GM23338 (cell line): Measurements from ENCODE around the gene GPR50.

Source experiments
- CREB1 ChIP-seq: fragments of 250-450 bp; sonication (Bioruptor Pico); IDR thresholded peaks from 2 replicates; pipeline ENCODE4 v1.5.0; 2020; ENCODE audit warnings: low read depth, mild to moderate bottlenecking, moderate library complexity
- CTCF ChIP-seq, 2 experiments: fragments of 200-600 bp in 1 of 2; sonication (generic) in 1 of 2; conservative IDR thresholded peaks; 2 replicates each; pipeline versions ENCODE4 v1.5.1 to v1.6.1; 2016 to 2017; ENCODE audit warnings: antibody characterized with exemption in 2 of 2, low read depth in 2 of 2, mild to moderate bottlenecking in 2 of 2, moderate library complexity in 1 of 2
- ETS1 ChIP-seq: IDR thresholded peaks from 2 replicates; pipeline ENCODE4 v1.6.1; 2016; ENCODE audit warnings: antibody characterized with exemption
- EZH2 ChIP-seq: fragments of 200-600 bp; sonication (generic); IDR thresholded peaks from one replicate; pipeline ENCODE4 v1.8.0; 2017; ENCODE audit warnings: antibody characterized with exemption, mild to moderate bottlenecking, low read depth; ENCODE audit not compliant: unreplicated experiment
- EZH2phosphoT487 ChIP-seq: fragments of 200-600 bp; sonication (generic); IDR thresholded peaks from one replicate; pipeline ENCODE4 v1.8.1; 2018; ENCODE audit warnings: antibody characterized with exemption; ENCODE audit not compliant: unreplicated experiment
- JUNB ChIP-seq: IDR thresholded peaks from one replicate; pipeline ENCODE4 v1.6.1; 2016; ENCODE audit warnings: antibody characterized with exemption; ENCODE audit not compliant: unreplicated experiment
- NANOG ChIP-seq: IDR thresholded peaks from 2 replicates; pipeline ENCODE4 v1.6.1; 2016; ENCODE audit warnings: antibody characterized with exemption, borderline replicate concordance
- POLR2AphosphoS5 ChIP-seq: IDR thresholded peaks from 2 replicates; pipeline ENCODE4 v1.6.1; 2016; ENCODE audit warnings: antibody characterized with exemption, low read depth
- REST ChIP-seq: IDR thresholded peaks from one replicate; pipeline ENCODE4 v1.6.1; 2018; ENCODE audit warnings: antibody characterized with exemption; ENCODE audit not compliant: unreplicated experiment
- STAT1 ChIP-seq: IDR thresholded peaks from one replicate; pipeline ENCODE4 v1.6.1; 2016; ENCODE audit warnings: antibody characterized with exemption; ENCODE audit not compliant: unreplicated experiment
- ZNF114 ChIP-seq: fragments of 250-450 bp; sonication (Bioruptor Pico); IDR thresholded peaks from 2 replicates; pipeline ENCODE4 v1.5.0; 2020; ENCODE audit warnings: mild to moderate bottlenecking, moderate library complexity
- ZNF331 ChIP-seq: fragments of 250-450 bp; sonication (Bioruptor Pico); IDR thresholded peaks from 2 replicates; pipeline ENCODE4 v1.5.0; 2020; ENCODE audit warnings: low read depth, mild to moderate bottlenecking, moderate library complexity

GRCh38 chrX:151177141-151178027, 1.0 kb downstream of the GPR50 start:
- TF ChIP-seq CTCF (conservative IDR thresholded peaks at IDR 0.05; ENCODE audit: low read depth in 2 of 2): no peak
- TF ChIP-seq EZH2: no peak
- TF ChIP-seq POLR2AphosphoS5: no peak
- TF ChIP-seq REST: no peak
- no peak for TF ChIP-seq EZH2phosphoT487
- no peak for TF ChIP-seq JUNB
- TF ChIP-seq ETS1: no peak
- no peak for TF ChIP-seq CREB1
- no peak for TF ChIP-seq NANOG
- no peak for TF ChIP-seq STAT1
- no peak for TF ChIP-seq ZNF114 (CRISPR knock-in tag)
- no peak for TF ChIP-seq ZNF331 (CRISPR knock-in tag)
